NCI-H774 (cell line): ENCODE results near the gene ITGAE.
"Not testable (repeated sequence)": the region's sequence is repeated elsewhere in the genome, so short reads cannot be mapped to it uniquely, and the experiment has no call there.

Experiments used
- DNase-seq: peaks from one replicate; lab custom pipeline; 2025; lab: John Stamatoyannopoulos, UW

ITGAE gene, protein sequence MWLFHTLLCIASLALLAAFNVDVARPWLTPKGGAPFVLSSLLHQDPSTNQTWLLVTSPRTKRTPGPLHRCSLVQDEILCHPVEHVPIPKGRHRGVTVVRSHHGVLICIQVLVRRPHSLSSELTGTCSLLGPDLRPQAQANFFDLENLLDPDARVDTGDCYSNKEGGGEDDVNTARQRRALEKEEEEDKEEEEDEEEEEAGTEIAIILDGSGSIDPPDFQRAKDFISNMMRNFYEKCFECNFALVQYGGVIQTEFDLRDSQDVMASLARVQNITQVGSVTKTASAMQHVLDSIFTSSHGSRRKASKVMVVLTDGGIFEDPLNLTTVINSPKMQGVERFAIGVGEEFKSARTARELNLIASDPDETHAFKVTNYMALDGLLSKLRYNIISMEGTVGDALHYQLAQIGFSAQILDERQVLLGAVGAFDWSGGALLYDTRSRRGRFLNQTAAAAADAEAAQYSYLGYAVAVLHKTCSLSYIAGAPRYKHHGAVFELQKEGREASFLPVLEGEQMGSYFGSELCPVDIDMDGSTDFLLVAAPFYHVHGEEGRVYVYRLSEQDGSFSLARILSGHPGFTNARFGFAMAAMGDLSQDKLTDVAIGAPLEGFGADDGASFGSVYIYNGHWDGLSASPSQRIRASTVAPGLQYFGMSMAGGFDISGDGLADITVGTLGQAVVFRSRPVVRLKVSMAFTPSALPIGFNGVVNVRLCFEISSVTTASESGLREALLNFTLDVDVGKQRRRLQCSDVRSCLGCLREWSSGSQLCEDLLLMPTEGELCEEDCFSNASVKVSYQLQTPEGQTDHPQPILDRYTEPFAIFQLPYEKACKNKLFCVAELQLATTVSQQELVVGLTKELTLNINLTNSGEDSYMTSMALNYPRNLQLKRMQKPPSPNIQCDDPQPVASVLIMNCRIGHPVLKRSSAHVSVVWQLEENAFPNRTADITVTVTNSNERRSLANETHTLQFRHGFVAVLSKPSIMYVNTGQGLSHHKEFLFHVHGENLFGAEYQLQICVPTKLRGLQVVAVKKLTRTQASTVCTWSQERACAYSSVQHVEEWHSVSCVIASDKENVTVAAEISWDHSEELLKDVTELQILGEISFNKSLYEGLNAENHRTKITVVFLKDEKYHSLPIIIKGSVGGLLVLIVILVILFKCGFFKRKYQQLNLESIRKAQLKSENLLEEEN

GRCh38 chr17:3800362-3801271, at the start of gene ITGAE:
TSS of gene ITGAE (minus strand) at chr17:3801188. CDS start at chr17:3801144, 44 bp downstream.
- DNase-seq: no peak

GRCh38 chr17:3848229-3848835, 47.3 kb upstream of the ITGAE start:
- no peak for DNase-seq

GRCh38 chr17:3847165-3847670, 46.2 kb upstream of the ITGAE start:
- no peak for DNase-seq

DNA sequence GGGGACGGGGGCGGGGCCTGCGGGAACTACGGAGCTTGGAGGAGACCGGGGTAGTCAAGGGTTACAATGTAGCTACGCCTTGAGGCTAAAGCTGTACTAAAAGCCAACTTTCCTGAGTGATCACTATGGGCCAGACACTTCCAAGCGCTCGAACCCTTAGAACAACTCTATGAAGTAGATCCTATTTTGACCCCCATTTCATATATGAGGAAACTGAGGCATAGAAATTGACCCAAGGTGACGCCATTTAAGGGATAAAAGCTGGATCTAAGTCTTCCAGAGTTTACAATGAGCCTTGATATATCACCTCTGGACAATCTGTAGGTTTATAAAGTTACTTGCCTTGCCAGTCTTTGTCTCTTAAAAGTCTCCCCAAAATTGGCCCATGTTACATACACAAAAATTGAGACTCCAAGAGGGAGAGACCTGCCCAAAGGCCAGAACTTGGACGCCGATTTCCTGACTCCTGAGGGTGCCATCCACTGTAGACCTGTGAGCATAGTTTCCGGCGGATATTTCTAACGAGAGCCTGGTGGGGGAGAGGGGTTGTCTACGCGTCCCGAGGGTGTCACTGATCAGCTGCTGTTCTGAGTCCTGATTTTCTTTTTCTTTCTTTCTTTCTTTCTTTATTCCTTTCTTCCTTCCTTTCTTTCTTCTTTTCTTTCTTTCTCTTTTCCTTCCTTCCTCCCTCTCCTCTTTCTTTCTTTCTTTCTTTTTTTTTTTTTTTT, 45.6 kb upstream of the ITGAE start:
- DNase-seq: no peak

DNA sequence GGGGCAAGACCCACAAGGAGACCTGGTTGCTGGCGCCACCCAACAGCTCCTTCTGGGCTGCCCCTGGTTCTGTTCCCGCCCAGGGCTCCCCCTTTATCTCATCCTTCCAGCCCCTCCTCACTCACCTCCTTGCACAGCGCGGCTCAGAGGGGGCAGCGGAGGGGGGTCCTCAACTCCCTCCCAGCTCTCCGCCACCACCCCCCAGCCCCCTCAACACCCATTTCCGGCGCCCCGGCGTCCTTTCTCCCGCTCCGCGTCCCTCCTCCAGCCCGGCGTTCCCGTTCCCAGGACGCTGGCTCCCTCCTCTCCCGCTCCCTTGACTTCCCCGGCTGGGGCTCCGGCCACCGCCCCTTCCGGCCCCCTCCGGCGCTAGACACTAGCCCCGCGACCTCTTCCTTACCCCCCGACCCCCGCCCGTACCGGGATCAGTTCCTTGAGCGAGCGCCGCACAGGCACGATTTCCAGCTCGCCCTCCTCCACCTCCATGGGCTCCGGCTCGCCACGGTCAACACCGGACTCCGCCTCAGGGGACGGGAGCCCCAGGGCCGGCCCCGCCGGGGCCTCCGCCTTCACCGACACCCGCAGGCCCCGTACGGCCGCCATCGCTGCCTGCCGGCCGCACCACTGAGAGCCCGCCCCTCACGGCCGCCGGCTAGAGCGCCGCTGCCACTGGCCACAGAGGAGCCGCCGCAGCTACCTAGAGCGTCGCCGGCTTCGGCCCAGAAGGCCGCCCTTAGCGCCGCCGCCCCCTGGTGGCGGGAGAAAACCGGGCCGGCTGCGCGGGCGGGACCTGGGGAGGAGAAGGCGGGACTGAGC, 44.8 kb upstream of the ITGAE start, which contains the start of gene NCBP3:
Gene NCBP3 (minus strand): TSS at position 626 of the 816 bp plus-strand sequence. CDS start 23 bp downstream, at position 603.
- peak; percentile 71 for DNase-seq

DNA sequence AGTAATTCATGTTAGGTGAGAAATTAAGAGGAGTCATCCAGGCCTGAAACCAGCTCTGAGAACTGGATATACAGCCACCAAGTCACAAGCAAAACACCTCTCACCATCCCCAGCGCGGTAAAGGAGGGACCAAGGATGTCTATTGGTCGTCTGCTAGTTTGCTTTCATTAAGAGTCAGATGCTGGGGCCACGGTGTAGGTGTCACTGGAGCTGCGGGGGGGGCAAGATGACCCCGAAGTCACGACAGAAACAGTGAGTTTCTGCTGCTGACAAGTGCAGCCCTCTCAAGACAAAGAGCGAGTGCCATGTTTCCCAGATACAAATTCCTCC, 44.3 kb upstream of the ITGAE start:
- DNase-seq: no peak

DNA sequence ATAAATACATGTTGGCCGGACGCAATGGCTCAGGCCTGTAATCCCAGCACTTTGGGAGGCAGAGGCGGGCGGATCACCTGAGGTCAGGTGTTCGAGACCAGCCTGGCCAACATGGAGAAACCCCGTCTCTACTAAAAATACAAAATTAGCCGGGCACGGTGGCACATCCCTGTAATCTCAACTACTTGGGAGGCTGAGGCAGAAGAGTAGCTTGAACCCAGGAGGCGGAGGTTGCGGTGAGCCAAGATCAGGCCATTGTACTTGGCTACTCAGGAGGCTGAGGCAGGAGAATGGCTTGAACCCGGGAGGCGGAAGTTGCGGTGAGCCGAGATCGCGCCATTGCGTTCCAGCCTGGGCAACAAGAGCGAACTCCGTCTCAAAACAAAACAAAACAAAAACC, 43.6 kb upstream of the ITGAE start:
- DNase-seq: not testable (repeated sequence)

GRCh38 chr17:3843935-3844516, 43.0 kb upstream of the ITGAE start:
- DNase-seq: no peak

GRCh38 chr17:3838206-3838605, 37.2 kb upstream of the ITGAE start:
- DNase-seq: no peak

DNA sequence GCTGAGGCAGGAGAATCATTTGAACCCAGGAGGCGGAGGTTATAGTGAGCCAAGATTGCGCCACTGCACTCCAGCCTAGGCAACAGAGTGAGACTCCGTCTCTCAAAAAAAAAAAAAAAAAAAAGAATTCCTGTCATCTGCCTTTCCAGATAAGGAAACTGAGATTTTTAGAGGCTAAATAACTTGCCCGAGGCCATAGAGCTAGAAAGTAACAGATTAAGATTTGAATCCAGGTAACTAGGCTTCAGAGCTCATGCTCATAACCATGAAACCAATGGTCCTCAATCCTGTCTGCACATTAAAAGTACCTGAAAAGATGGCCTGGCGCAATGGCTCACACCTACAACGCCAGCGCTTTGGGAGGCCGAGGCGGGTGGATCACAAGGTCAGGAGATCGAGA, 35.6 kb upstream of the ITGAE start:
- DNase-seq: no peak

GRCh38 chr17:3835410-3836229, 34.6 kb upstream of the ITGAE start:
- no peak for DNase-seq

DNA sequence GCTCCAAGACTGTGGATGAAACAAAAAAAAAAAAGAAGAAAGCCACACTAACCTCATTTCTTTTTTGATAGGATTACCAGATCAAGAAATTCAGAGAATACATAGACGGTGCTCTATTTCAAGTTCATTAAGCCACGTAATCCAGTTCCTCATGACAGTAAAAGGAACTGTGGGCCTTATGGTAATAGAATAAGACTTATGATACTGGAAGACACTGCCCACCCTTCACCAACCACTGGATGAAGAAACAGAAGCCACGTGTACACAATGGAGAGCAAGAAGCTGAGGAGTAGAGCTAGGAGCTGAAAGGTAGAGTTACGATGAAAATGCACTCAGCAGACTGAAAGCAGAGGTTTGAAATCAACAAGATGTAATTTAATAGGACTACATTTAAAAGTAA, 33.8 kb upstream of the ITGAE start:
- DNase-seq: no peak

GRCh38 chr17:3828852-3829232, 27.9 kb upstream of the ITGAE start:
- DNase-seq: no peak

DNA sequence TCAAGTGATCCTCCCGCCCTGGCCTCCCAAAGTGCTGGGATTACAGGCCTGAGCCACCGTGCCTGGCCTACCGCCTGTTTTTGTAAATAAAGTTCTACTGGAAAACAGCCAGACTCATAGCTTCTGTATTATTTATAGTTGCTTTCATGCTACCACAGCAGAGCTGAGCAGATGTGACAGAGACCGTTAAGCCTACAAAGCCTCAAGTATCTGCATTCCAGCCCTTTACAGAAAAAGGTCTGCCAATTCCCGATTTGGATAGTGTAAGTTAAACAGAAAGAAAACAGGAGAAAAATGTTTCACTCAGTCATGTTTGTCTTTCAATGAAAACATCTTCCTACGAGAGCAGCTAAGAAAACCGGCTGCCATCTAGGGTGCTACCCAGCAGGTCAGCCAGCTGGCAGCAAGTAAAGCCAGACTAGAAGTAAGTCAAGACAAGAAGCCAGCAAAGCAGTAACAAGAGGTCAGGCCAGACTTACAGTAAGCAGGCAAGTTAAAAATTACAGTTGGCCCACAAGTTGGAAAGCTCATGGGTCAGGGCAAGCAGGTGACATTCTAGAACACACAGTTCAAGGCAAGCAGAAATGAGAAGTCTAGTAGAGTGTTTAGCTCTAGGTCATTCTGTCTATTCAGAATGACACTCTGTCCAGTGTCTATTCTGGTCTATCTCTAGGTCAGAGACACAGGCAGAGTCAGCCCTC, 27.3 kb upstream of the ITGAE start:
- DNase-seq: no peak

DNA sequence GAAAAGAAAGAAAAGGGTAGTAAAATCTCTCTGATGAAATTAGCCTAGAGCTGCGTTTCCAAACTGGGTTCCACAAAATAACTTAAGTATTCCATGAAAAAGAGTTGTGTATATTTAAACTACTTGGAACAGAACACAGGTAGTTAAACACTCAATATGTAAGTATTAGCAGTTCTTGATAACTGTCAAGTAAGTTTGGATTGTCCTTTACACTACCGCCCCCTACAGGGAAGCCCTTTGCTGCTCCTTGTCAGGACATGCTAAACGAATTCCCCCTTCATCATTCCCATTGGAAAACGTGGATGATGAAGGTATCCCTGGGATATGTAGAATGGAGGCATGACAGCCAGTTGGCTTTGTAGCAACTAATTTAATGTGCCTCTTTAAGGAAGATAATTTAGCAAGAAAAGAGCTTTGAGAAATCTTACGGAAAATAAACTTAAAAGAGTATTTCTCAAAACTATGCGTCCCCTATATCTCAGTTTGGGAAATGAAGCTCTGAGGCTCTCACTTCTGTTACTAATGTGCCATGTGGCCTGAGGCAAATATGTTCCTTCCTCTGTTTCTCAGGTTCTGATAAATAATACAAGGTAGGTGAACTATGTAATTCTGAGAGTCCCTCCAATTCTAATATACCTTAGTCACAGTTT, 26.3 kb upstream of the ITGAE start:
- no peak for DNase-seq

DNA sequence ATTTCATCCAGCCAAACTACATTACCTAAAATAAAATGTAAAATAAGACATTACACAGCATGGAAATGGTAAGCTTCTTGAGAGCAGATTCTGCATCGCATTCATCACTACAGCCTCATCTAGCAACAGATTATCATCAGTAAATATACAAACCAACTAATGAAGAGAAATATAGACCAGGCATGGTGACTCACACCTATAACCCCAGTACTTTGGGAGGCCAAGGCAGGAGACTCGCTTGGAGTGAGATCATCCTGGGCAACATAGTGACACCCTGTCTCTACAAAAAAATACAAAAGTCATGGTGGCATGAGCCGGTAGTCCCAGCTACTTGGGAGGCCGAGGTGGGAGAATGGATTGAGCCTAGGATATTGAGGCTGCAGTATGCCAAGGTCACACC, 25.2 kb upstream of the ITGAE start:
- DNase-seq: no peak

GRCh38 chr17:3821101-3821500, 20.1 kb upstream of the ITGAE start:
- no peak for DNase-seq
